AG08395 (cell line): ENCODE data around the gene LRRC74B.

Experiments used
- DNase-seq: peaks from one replicate; pipeline ENCODE4 v3.0.0; 2012; ENCODE audit warnings: mixed read lengths, low spot score

Gene LRRC74B

GRCh38 chr22:21014202-21014725, 31.5 kb upstream of the LRRC74B start:
- DNase-seq = peak; percentile 98

GRCh38 chr22:21014726-21015465, 30.9 kb upstream of the LRRC74B start, which contains the start of gene P2RX6:
P2RX6 (plus strand) TSS chr22:21015165; CDS start chr22:21015175, 10 bp downstream.
- peak; percentile 40 for DNase-seq

- no peak for DNase-seq
Observed at GRCh38 chr22:21015466-21016006, 30.2 kb upstream of the LRRC74B start.

- no peak for DNase-seq
Observed at GRCh38 chr22:21016644-21017420, 28.9 kb upstream of the LRRC74B start.

GRCh38 chr22:21018314-21018713, 27.4 kb upstream of the LRRC74B start:
- DNase-seq = no peak

GRCh38 chr22:21020802-21021429, 24.8 kb upstream of the LRRC74B start:
- peak; percentile 38 for DNase-seq

- no peak for DNase-seq
Observed at GRCh38 chr22:21022507-21022906, 23.2 kb upstream of the LRRC74B start.

- no peak for DNase-seq
Observed at GRCh38 chr22:21022955-21023614, 22.7 kb upstream of the LRRC74B start.

- DNase-seq = no peak
Observed at GRCh38 chr22:21025266-21025665, 20.5 kb upstream of the LRRC74B start.

GRCh38 chr22:21025763-21026755, 19.7 kb upstream of the LRRC74B start:
- no peak for DNase-seq

GRCh38 chr22:21026783-21027692, 18.7 kb upstream of the LRRC74B start:
- peak; percentile 76 for DNase-seq

GRCh38 chr22:21028277-21029251, 17.2 kb upstream of the LRRC74B start:
- no peak for DNase-seq

GRCh38 chr22:21029486-21030025, 16.2 kb upstream of the LRRC74B start:
- no peak for DNase-seq

- DNase-seq = no peak
Observed at GRCh38 chr22:21030032-21030431, 15.7 kb upstream of the LRRC74B start.

- no peak for DNase-seq
Observed at GRCh38 chr22:21030621-21031544, 14.9 kb upstream of the LRRC74B start.

- DNase-seq = no peak
Observed at GRCh38 chr22:21031545-21032036, 14.2 kb upstream of the LRRC74B start.
